ENCODE data around the gene AGTPBP1.

The AGTPBP1 gene

GRCh38 chr9:85530721-85531120 lies 211.0 kb downstream of the AGTPBP1 start:
- no peak for DNase-seq

DNA sequence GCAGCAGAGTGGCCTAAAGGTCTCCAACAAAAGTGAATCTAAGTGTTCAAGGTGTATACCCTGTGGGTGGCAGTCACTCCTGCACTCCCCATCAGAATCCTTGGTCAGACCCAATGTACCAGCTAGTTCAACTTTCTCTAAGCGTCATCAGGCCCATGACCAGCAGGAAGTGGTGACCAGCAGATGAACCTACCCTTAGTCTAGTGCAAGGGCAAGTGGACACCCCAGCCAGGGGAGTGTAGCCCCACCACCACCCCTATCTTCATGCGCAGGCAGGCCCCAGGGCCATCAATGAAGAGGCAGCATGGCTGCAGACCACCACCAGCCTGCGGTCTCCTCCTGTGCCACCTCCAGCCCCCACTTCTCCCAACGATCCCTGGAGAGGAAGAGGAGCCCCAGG lies 213.1 kb downstream of the AGTPBP1 start:
- no peak for DNase-seq

GRCh38 chr9:85528142-85528541 lies 213.6 kb downstream of the AGTPBP1 start:
- DNase-seq = no peak

DNA sequence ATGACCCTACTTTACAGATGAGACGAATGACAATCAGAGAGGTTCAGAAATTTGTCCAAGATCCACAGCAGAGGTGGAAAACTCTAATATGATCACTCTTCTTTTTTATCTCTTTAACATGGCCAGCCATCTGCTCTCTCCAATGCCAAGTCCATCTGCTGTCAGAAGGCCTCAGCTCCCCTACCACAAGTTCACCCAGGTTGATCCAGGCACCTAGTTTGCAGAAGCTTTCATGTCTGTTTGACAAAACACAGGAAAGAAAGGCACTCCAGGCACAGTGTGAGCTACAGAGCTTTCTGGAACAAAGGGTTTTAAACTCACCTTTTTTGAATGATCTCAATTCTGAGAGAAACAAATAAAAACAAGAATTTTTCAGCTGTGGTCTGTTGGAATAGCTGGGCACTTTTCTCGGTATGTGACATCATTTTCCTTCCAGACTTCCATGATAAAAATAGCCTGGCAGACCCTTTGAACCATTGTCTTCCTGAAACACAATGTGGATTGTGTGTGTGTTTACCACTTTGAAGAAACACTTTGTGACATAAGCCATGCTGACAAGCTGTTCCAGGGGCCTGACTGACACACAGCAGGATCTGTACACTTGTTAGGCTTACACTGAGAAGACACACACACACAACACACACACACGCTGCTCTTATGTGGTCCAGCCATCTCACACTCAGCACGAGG lies 214.3 kb downstream of the AGTPBP1 start:
- no peak for DNase-seq

- no peak for DNase-seq
These were observed 217.2 kb downstream of the AGTPBP1 start for GRCh38 chr9:85524531-85524930.

DNA sequence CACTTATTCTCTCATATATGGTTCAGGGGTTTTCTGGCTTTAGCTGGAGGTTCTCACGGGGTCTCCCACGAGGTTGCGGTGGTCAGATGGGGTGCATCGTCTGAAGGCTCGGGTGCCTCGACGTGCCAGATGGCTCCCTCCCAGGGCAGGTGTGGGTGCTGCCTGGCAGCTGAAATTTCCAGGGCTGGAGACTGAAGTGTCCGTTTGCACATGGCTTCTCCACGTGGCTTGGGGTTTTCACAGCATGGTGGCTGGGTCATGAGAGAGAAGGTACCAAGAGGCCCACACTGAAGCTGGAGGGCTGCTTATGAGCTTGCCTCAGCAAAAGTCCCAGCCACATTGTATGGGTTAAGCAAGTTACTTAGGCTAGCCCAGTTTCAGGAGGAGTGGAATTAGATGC lies 218.6 kb downstream of the AGTPBP1 start:
- no peak for DNase-seq

DNA sequence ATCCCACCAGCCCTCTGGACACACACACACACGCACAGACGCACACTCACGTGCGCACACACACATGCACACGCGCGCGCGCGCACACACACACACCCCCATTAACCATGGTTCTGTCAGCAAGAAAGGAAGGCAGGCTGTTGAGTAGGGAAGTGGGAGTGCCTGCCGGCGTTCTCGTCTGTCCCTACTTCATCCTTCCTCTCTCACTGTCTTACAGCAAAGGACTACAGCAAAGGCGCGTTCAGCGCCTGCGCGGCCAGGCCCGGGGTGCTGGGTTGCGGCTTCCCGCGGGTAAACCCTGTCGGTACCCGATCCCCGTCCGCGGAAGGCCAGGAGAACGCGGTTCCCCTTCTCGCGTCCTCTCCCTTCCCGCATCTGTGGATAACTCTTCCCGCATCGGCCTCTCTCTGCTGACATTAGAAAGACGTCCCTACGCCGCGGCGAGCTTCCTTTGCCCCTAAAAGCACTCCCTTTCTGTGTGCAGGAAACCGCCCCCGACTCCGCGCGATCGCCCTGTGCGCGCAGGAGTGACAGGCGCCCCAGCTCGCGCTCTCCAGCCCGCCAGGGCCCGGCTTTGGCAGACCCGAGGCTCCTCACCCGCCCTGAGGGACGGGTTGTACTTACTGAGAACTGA lies 219.2 kb downstream of the AGTPBP1 start:
- no peak for DNase-seq

- no peak for DNase-seq
These were observed 220.2 kb downstream of the AGTPBP1 start for GRCh38 chr9:85521371-85522197.

DNA sequence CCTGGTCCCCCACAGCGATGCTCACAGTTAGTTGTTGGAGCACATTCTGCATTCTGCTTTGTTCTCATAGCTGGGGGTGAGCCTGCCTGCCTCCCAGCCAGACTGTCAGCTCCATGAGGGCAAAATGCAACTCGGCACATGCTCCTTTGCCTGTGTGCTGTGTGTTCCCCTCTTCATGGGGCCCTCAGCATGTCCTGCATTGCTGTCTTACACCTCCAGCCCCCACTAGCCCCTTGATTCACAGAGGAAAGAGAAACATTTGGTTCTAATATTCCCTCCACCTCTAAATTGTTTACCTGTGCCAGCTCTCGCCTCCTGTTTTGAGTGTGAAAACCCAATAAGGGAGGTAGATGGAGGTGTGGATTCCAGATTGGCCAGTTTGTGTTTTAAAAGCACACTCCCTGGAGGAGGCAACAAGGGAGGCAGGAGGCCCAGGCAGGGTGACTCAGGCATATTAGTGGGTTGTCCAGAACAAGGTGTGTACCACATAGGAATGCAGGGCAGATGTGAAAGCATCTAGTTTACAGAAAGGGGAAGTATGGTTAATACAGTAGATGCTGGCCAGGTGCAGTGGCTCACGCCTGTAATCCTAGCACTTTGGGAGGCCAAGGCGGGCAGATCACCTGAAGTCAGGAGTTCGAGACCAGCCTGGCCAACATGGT lies 224.6 kb downstream of the AGTPBP1 start:
- no peak for DNase-seq

DNA sequence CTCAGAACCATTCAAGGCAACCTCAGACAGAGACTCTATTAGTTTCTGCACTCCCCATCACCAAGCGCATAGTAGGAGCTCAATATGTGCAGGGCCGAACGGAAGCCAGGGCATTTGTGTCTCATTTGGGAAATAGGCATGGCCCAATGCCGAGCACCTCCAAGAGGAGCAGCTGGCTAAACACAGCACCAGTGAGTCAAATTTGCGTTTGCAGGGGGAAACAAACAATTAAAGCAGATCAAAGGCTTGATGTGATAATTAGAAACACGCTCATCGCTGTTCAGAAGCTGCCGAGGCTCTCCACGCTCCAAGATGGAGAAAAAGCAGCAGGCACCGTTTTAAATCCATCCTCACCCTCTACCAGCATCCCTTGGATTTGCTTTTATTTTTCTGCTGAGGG lies 225.3 kb downstream of the AGTPBP1 start:
- DNase-seq = no peak

GRCh38 chr9:85515021-85515420 lies 226.7 kb downstream of the AGTPBP1 start:
- no peak for DNase-seq

DNA sequence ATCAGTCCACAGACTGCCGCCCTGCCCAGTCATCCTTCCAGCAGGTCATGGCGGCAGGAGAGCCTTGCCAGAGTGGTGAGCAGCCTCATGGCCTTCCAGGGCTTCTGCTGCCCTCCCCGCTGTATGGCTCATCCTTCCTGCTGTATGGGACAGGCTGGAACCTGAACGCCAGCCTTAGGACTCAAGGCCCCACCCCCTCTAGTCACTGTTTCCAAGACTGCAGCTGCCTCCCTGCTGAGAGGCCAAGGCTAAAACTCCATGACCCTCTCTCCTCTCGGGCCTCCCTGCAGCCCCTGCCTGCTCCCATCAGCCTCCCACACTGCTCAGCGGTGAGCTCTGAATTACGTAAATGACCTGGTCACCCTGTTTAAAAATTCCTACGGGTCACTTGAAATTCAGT lies 227.5 kb downstream of the AGTPBP1 start:
- no peak for DNase-seq

DNA sequence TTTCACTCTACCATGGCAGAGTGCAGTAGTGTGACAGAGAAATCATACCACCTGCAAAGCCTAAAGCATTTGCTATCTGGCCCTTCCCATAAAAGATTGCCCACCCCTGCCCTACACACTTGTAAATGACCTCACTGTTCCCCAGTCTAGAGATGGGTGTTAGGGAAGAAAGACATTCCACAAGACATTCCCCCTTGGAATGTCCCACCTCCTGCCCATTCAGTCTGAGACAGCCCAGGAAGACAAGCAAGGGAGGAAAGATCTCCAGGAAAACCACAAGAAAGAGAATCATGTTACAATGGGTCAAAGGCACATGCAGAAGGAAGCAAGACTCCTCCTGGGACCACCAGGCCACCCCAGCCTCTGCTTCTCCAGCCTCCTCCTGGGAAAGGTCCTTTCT lies 230.0 kb downstream of the AGTPBP1 start:
- no peak for DNase-seq

GRCh38 chr9:85510830-85511504 lies 230.8 kb downstream of the AGTPBP1 start:
- DNase-seq = no peak

GRCh38 chr9:85508616-85509015 lies 233.1 kb downstream of the AGTPBP1 start:
- DNase-seq = no peak

GRCh38 chr9:85505612-85506011 lies 236.1 kb downstream of the AGTPBP1 start:
- no peak for DNase-seq

DNA sequence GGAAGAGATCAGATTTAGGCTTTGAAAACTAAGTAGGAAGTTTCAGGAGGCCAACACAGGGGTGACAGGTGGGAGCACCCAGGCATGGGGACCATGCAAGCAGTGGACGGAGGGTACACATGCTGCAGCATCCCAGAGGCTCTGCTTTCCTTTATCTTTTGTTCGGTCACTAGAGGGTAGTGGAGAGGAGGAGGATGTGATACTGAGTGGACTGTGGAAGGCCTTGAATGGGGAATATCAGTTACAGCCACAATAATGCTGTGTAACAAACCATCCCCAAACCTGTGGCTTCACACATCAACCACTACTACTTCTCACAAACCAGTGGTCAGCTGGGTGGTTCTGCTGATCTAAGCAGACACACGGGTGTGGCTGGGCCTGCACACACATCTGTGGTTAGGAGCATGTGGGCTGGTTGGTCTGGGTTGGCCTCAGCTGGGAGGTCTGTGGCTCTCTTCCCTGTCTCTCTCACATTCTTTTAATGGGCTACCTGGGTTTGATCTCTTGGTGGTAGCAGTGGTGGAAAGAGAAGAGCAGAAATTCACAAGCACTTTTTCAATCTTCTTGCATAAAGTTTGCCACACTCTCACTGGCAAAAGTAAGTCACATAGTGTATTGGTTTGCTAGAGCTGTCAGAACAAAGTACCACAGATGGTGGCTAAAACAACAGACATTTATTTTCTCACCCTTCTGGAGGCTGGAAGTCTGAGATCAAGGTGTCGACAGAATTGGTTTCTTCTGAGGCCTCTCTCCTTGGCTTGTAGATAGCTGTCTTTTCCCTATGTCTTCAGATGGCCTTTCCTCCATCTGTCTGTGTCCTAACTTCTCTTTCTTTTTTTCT lies 238.7 kb downstream of the AGTPBP1 start:
- no peak for DNase-seq

DNA sequence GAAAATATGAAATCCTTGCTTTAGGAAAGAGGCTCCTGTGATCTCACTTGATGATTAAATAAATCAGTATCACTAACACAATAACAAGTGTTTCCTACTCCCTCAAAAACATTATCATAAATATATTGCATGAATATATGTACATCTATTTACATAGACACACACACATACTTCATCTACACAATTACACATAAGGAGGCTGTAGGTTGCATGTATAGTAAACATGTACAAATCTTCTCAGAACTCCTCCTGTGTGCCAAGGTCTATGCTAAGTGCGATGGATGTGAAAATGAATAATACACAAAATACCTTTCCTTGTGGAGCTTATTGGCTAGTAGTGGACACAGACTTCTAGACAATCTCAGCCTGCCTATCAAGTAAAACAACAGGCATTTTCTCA lies 239.9 kb downstream of the AGTPBP1 start:
- DNase-seq = no peak

DNA sequence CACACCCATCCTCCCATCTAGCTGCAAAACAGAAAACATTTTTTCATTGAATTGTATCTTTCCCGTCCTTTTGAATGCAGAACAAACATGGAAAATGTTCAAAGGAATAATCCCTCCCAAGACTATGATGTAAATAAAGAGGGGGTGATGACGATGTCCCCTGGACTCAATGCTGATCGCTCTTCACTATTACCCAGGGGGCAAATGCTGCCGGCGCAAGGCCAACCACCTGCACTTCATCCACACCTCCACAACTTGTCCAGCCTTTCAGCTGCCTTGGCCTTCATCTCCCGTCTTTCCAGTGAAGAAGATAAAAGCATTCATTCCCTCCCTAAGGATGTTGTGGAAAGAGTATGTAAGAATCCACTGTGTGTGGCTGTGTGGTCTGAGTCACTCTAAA lies 240.3 kb downstream of the AGTPBP1 start:
- DNase-seq = no peak
